Measurements from ENCODE around the gene UBE3C.

UBE3C gene

DNA sequence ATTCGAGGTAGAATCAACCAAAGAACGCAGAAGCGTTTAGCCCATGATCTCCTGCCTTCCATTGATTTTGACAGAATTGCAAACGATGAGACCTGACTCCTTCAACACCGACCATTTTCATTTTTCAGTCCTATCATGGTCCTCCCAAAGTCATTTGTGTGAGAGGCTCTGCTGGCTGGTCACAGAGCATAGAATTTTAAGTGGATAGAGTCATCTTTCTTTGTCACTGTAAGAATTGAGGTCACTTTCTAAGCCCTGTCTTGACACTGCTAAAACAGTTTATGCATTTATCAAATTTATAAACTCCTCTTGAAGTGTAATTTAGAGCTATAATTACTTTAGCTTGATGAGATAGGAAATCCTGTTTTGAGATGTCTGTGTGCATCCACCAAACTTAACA, 72.0 kb downstream of the UBE3C start:
- no peak for DNase-seq (ENCODE audit: low spot score)
- Histone ChIP-seq H2BK120ac (ENCODE audit: low read depth, low read length) (no peak overlapping the region), H3K36me3 (replicated peaks in 1 of 2; ENCODE audit: control insufficient read depth in 2 of 2, insufficient read depth in 2 of 2, low read length in 2 of 2) (peaks cover 6 to 79% of the 10 kb centered on the region in 2 donors), H3K14ac (ENCODE audit: low read length) (no peak overlapping the region), H3K27ac (replicated peaks; ENCODE audit: low read length) (no peak overlapping the region), H3K79me1 (ENCODE audit: low read depth, low read length) (no peaks in the 10 kb centered on the region), H3K23ac (ENCODE audit: low read depth, low read length, poor library complexity) (no peak overlapping the region), H3K27me3 (ENCODE audit: control insufficient read depth in 3 of 3, insufficient read depth in 3 of 3, low read depth in 1 of 3, low read length in 3 of 3) (no peaks in the 10 kb centered on the region), H3K4ac (ENCODE audit: low read length) (no peak overlapping the region), H2BK5ac (ENCODE audit: low read length) (no peak overlapping the region), H3K4me3 (ENCODE audit: low read length in 2 of 2) (no peak overlapping the region), H3K4me2 (ENCODE audit: insufficient read depth, low read length, poor library complexity, severe bottlenecking) (no peak overlapping the region), H2AK5ac (ENCODE audit: low read depth, low read length) (no peak overlapping the region), H3K18ac (ENCODE audit: low read length) (no peak overlapping the region), H3K9me3 (replicated peaks in 1 of 2; ENCODE audit: control insufficient read depth in 2 of 2, insufficient read depth in 1 of 2, low read depth in 1 of 2, low read length in 2 of 2) (no peaks in the 10 kb centered on the region), H2AFZ (ENCODE audit: low read length) (no peak overlapping the region), H2BK12ac (ENCODE audit: low read length) (no peak overlapping the region), H3K4me1 (ENCODE audit: control insufficient read depth in 2 of 2, insufficient read depth in 1 of 2, low read depth in 1 of 2, low read length in 2 of 2) (no peaks in the 10 kb centered on the region), H4K8ac (ENCODE audit: low read depth, low read length) (no peak overlapping the region), H3K9ac (ENCODE audit: low read depth, low read length, poor library complexity) (no peak overlapping the region), H4K91ac (ENCODE audit: low read depth, low read length, poor library complexity) (no peak overlapping the region), H2BK15ac (ENCODE audit: low read length) (no peak overlapping the region)
- no CpG with 5 or more reads among the region's 5 CpGs for WGBS, 2 donors (ENCODE audit: extremely low coverage in 2 of 2, insufficient read length in 2 of 2, insufficient replicate concordance in 1 of 2)

DNA sequence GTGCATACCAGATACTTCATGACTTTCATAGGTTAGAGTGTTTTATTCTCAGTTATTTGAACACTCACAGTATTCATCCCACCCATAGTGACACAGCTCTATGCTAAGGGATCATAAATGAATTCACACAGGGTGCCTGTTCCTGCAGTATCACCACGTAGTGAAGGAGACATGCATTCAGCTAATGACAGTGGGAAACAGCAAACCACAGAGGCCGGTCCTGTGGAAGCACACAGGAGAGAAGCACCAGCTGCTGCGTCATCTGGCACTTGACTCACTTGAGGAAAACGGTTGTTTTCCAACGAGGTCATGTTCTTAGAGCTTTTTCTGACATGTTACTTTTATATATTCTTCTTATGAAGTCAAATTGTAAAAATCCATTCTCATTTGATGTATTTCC, 73.0 kb downstream of the UBE3C start:
- Histone ChIP-seq H3K23ac (ENCODE audit: low read depth, low read length, poor library complexity) (no peak overlapping the region), H4K8ac (ENCODE audit: low read depth, low read length) (no peak overlapping the region), H3K79me1 (ENCODE audit: low read depth, low read length) (no peaks in the 10 kb centered on the region), H2BK120ac (ENCODE audit: low read depth, low read length) (no peak overlapping the region), H2BK5ac (ENCODE audit: low read length) (no peak overlapping the region), H3K14ac (ENCODE audit: low read length) (no peak overlapping the region), H3K18ac (ENCODE audit: low read length) (no peak overlapping the region), H3K4me2 (ENCODE audit: insufficient read depth, low read length, poor library complexity, severe bottlenecking) (no peak overlapping the region), H3K27me3 (ENCODE audit: control insufficient read depth in 3 of 3, insufficient read depth in 3 of 3, low read depth in 1 of 3, low read length in 3 of 3) (no peaks in the 10 kb centered on the region), H3K9ac (ENCODE audit: low read depth, low read length, poor library complexity) (peak overlapping the region; percentile 17), H3K9me3 (replicated peaks in 1 of 2; ENCODE audit: control insufficient read depth in 2 of 2, insufficient read depth in 1 of 2, low read depth in 1 of 2, low read length in 2 of 2) (no peaks in the 10 kb centered on the region), H3K4ac (ENCODE audit: low read length) (no peak overlapping the region), H2AK5ac (ENCODE audit: low read depth, low read length) (no peak overlapping the region), H2AFZ (ENCODE audit: low read length) (no peak overlapping the region), H3K4me3 (ENCODE audit: low read length in 2 of 2) (no peak overlapping the region), H3K27ac (replicated peaks; ENCODE audit: low read length) (no peak overlapping the region), H2BK15ac (ENCODE audit: low read length) (no peak overlapping the region), H2BK12ac (ENCODE audit: low read length) (no peak overlapping the region), H4K91ac (ENCODE audit: low read depth, low read length, poor library complexity) (no peak overlapping the region), H3K36me3 (replicated peaks in 1 of 2; ENCODE audit: control insufficient read depth in 2 of 2, insufficient read depth in 2 of 2, low read length in 2 of 2) (peaks cover 8 to 84% of the 10 kb centered on the region in 2 donors), H3K4me1 (ENCODE audit: control insufficient read depth in 2 of 2, insufficient read depth in 1 of 2, low read depth in 1 of 2, low read length in 2 of 2) (no peaks in the 10 kb centered on the region)
- no peak for DNase-seq (ENCODE audit: low spot score)
- no CpG with 5 or more reads among the region's 5 CpGs for WGBS, 2 donors (ENCODE audit: extremely low coverage in 2 of 2, insufficient read length in 2 of 2, insufficient replicate concordance in 1 of 2)

DNA sequence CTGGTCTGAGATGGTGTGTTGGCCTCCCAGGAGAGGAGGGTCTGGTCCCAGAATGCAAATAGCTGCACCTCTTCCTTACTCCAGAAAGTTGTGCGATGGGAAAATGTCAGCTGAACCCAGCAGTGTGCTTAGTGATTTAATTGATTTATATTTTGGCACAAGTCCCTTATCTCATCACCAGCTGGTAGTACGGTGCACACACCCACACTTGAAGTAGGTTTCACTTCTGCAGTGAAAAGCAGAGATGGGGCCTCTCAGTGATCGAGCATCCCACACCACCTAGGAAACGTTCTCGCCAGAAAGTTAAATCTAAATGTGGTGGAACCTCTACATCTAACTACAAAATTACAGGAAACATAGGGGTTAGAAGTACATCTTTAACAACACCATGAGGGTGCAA, 80.4 kb downstream of the UBE3C start:
- no peak overlapping the region for H2BK120ac ChIP-seq (ENCODE audit: low read depth, low read length)
- no CpG with 5 or more reads among the region's 5 CpGs for WGBS, 2 donors (ENCODE audit: extremely low coverage in 2 of 2, insufficient read length in 2 of 2, insufficient replicate concordance in 1 of 2)
- no peak overlapping the region for H2BK5ac ChIP-seq (ENCODE audit: low read length)
- no peak overlapping the region for H3K4ac ChIP-seq (ENCODE audit: low read length)
- no peak overlapping the region for H4K8ac ChIP-seq (ENCODE audit: low read depth, low read length)
- no peaks in the 10 kb centered on the region for H3K4me1 ChIP-seq (ENCODE audit: control insufficient read depth in 2 of 2, insufficient read depth in 1 of 2, low read depth in 1 of 2, low read length in 2 of 2)
- H3K79me1 ChIP-seq (ENCODE audit: low read depth, low read length), result no peaks in the 10 kb centered on the region
- H3K36me3 ChIP-seq (replicated peaks in 1 of 2; ENCODE audit: control insufficient read depth in 2 of 2, insufficient read depth in 2 of 2, low read length in 2 of 2), result peaks cover 13 to 91% of the 10 kb centered on the region in 2 donors
- no peak for DNase-seq (ENCODE audit: low spot score)
- no peak overlapping the region for H4K91ac ChIP-seq (ENCODE audit: low read depth, low read length, poor library complexity)
- H3K18ac ChIP-seq (ENCODE audit: low read length), result no peak overlapping the region
- H2AFZ ChIP-seq (ENCODE audit: low read length), result no peak overlapping the region
- no peak overlapping the region for H2BK12ac ChIP-seq (ENCODE audit: low read length)
- H3K27me3 ChIP-seq (ENCODE audit: control insufficient read depth in 3 of 3, insufficient read depth in 3 of 3, low read depth in 1 of 3, low read length in 3 of 3), result no peaks in the 10 kb centered on the region
- no peak overlapping the region for H3K14ac ChIP-seq (ENCODE audit: low read length)
- H3K9ac ChIP-seq (ENCODE audit: low read depth, low read length, poor library complexity), result no peak overlapping the region
- H2AK5ac ChIP-seq (ENCODE audit: low read depth, low read length), result no peak overlapping the region
- no peak overlapping the region for H3K23ac ChIP-seq (ENCODE audit: low read depth, low read length, poor library complexity)
- H3K4me2 ChIP-seq (ENCODE audit: insufficient read depth, low read length, poor library complexity, severe bottlenecking), result no peak overlapping the region
- no peak overlapping the region for H2BK15ac ChIP-seq (ENCODE audit: low read length)
- no peak overlapping the region for H3K4me3 ChIP-seq (ENCODE audit: low read length in 2 of 2)
- H3K27ac ChIP-seq (replicated peaks; ENCODE audit: low read length), result no peak overlapping the region
- H3K9me3 ChIP-seq (replicated peaks in 1 of 2; ENCODE audit: control insufficient read depth in 2 of 2, insufficient read depth in 1 of 2, low read depth in 1 of 2, low read length in 2 of 2), result no peaks in the 10 kb centered on the region

DNA sequence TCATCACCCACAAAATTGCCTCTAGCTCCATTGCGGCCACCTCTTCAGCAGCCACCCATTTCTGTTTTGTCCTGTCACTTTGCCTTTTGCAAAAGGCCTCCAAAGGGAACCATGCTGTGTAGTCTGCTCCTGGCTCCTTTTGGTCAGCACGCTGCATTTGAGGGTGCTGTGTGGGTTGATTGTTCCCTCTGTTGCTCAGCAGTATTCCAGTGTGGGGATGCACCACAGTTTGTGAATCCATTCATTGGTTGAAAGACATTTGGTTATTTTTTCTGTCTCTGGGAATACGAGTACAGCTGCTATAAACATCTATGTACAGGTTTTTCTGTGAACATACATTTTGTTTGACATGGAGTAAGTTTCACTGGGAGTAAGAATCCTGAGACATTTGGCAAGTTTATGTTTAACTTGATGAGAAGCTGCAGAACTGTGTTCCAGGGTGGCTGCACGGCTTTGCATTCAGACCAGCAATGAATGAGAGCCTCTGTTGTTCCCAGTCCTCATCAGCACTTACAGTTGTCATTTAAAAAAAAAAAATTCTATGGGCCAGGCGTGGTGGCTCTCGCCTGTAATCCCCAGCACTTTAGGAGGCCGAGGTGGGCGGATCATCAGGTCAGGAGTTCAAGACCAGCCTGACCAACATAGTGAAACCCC, 82.3 kb downstream of the UBE3C start:
- H3K9me3 ChIP-seq (replicated peaks in 1 of 2; ENCODE audit: control insufficient read depth in 2 of 2, insufficient read depth in 1 of 2, low read depth in 1 of 2, low read length in 2 of 2), result no peaks in the 10 kb centered on the region
- H3K18ac ChIP-seq (ENCODE audit: low read length), result no peak overlapping the region
- no peak overlapping the region for H2AK5ac ChIP-seq (ENCODE audit: low read depth, low read length)
- no peak overlapping the region for H3K27ac ChIP-seq (replicated peaks; ENCODE audit: low read length)
- no peak overlapping the region for H4K91ac ChIP-seq (ENCODE audit: low read depth, low read length, poor library complexity)
- no peak overlapping the region for H3K4me2 ChIP-seq (ENCODE audit: insufficient read depth, low read length, poor library complexity, severe bottlenecking)
- no peak overlapping the region for H2AFZ ChIP-seq (ENCODE audit: low read length)
- no peaks in the 10 kb centered on the region for H3K27me3 ChIP-seq (ENCODE audit: control insufficient read depth in 3 of 3, insufficient read depth in 3 of 3, low read depth in 1 of 3, low read length in 3 of 3)
- no peaks in the 10 kb centered on the region for H3K79me1 ChIP-seq (ENCODE audit: low read depth, low read length)
- no peak overlapping the region for H2BK15ac ChIP-seq (ENCODE audit: low read length)
- DNase-seq (ENCODE audit: low spot score), result no peak
- H2BK5ac ChIP-seq (ENCODE audit: low read length), result no peak overlapping the region
- H4K8ac ChIP-seq (ENCODE audit: low read depth, low read length), result no peak overlapping the region
- peaks cover 17 to 93% of the 10 kb centered on the region in 2 donors for H3K36me3 ChIP-seq (replicated peaks in 1 of 2; ENCODE audit: control insufficient read depth in 2 of 2, insufficient read depth in 2 of 2, low read length in 2 of 2)
- H3K4me1 ChIP-seq (ENCODE audit: control insufficient read depth in 2 of 2, insufficient read depth in 1 of 2, low read depth in 1 of 2, low read length in 2 of 2), result no peaks in the 10 kb centered on the region
- H2BK12ac ChIP-seq (ENCODE audit: low read length), result no peak overlapping the region
- WGBS, 2 donors (ENCODE audit: extremely low coverage in 2 of 2, insufficient read length in 2 of 2, insufficient replicate concordance in 1 of 2), result no CpG with 5 or more reads among the region's 8 CpGs
- H3K4me3 ChIP-seq (ENCODE audit: low read length in 2 of 2), result no peak overlapping the region
- H3K4ac ChIP-seq (ENCODE audit: low read length), result no peak overlapping the region
- H3K14ac ChIP-seq (ENCODE audit: low read length), result no peak overlapping the region
- no peak overlapping the region for H3K9ac ChIP-seq (ENCODE audit: low read depth, low read length, poor library complexity)
- no peak overlapping the region for H2BK120ac ChIP-seq (ENCODE audit: low read depth, low read length)
- H3K23ac ChIP-seq (ENCODE audit: low read depth, low read length, poor library complexity), result no peak overlapping the region
